ENCODE measurements around the gene AEBP1. TPM values are rescaled to one million over a fixed set of nuclear protein-coding genes. Genes with fewer than 3 reads are reported as not detected.
A peak's percentile ranks its signal among the peaks of the same experiment; 100 is the strongest.

Gene AEBP1
- total RNA-seq, 2 donors from 2014 or later = 40.4 to 219 TPM

DNA sequence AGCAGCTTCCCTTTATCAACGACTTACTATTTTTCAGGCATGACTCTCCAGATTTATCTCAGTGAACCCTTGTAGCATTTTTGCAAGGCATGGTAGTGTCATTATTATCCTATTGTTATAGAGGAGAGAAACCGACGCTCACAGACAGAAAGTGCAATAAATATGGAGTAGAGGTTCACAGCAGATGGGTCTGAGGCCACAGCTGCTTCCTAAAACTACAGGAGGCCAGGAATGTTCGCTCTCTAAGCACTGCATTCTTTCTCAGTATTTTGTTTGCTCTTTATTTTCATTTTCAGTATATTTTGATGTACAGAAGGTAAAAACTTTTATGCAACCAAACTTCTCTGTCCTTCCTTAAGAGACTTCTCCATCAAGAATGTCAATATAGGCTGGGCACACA, 4.5 kb upstream of the AEBP1 start:
- 65% methylated on average over 4 of the region's 4 CpGs for WGBS
- Histone ChIP-seq H3K4me1 (replicated peaks) (no peaks in the 10 kb centered on the region), H3K27me3 (replicated peaks; ENCODE audit: insufficient read depth) (no peaks in the 10 kb centered on the region), H3K27ac (no peak overlapping the region), H3K4me3 (no peak overlapping the region), H3K36me3 (no peaks in the 10 kb centered on the region), H3K9me3 (no peaks in the 10 kb centered on the region)
- intact Hi-C loops (cut with DNase I) = loop anchor here (10.0 kb wide), 1 partner anchor 395 kb away; the partner anchor contains the start of gene NUDCD3
- DNase-seq (ENCODE audit: low spot score) = no peak
- no peak for TF ChIP-seq POLR2AphosphoS5 (IDR thresholded peaks at IDR 0.05)
- TF ChIP-seq, protein P1, sequence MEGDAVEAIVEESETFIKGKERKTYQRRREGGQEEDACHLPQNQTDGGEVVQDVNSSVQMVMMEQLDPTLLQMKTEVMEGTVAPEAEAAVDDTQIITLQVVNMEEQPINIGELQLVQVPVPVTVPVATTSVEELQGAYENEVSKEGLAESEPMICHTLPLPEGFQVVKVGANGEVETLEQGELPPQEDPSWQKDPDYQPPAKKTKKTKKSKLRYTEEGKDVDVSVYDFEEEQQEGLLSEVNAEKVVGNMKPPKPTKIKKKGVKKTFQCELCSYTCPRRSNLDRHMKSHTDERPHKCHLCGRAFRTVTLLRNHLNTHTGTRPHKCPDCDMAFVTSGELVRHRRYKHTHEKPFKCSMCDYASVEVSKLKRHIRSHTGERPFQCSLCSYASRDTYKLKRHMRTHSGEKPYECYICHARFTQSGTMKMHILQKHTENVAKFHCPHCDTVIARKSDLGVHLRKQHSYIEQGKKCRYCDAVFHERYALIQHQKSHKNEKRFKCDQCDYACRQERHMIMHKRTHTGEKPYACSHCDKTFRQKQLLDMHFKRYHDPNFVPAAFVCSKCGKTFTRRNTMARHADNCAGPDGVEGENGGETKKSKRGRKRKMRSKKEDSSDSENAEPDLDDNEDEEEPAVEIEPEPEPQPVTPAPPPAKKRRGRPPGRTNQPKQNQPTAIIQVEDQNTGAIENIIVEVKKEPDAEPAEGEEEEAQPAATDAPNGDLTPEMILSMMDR (IDR thresholded peaks at IDR 0.05) = no peak
- TF ChIP-seq POLR2A (IDR thresholded peaks at IDR 0.05) = no peak

DNA sequence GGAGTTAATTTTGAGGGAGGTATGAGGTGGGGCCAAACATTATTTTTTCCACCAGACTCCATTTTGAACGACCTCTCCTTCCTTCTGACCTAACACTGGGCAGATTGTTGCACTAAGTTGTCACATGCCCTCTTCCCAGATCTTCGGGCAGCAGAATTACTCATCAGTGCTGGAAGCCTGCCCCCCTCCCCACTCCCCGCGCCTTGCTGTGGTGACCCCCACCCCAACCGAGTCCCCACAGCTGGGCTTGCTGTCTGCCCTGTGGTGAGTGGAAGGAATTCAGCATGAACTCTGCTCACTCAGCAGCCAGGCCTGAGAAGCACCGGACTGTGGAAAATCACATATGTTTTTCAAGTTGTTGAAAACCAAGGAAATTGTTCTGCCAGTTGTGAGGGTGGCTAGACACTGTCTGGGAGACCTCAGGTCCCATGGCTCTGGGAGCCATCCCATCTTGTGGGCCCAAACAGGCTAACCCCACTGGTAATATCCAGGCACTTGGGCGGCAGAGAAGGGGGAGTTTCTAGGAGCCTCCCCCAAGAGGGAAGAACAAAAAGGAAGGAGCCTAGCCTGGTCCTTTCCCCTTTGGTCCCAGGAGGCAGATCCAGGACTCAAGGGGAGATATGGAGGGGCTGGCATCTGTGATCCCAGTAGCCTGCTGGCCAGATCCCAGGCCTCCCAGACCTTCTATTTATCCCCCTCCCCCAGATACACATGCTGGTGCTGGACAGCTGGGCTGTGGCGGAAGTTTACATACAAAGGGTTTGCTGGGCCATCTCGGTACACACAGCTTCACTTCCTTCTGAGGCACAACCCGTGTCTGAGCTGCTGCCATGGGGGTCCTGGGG, 3.5 kb upstream of the AEBP1 start:
- H3K27ac ChIP-seq = no peak overlapping the region
- H3K4me1 ChIP-seq (replicated peaks) = no peaks in the 10 kb centered on the region
- TF ChIP-seq, protein P1 (IDR thresholded peaks at IDR 0.05) = no peak
- TF ChIP-seq POLR2AphosphoS5 (IDR thresholded peaks at IDR 0.05) (no peak), POLR2A (IDR thresholded peaks at IDR 0.05) (no peak)
- 64% methylated on average over 10 of the region's 10 CpGs for WGBS
- H3K4me3 ChIP-seq = no peak overlapping the region
- H3K9me3 ChIP-seq = no peaks in the 10 kb centered on the region
- DNase-seq (ENCODE audit: low spot score) = no peak
- intact Hi-C loops (cut with DNase I) = loop anchor here (10.0 kb wide), 1 partner anchor 394 kb away; the partner anchor contains the start of gene NUDCD3
- H3K36me3 ChIP-seq = no peaks in the 10 kb centered on the region
- H3K27me3 ChIP-seq (replicated peaks; ENCODE audit: insufficient read depth) = no peaks in the 10 kb centered on the region

DNA sequence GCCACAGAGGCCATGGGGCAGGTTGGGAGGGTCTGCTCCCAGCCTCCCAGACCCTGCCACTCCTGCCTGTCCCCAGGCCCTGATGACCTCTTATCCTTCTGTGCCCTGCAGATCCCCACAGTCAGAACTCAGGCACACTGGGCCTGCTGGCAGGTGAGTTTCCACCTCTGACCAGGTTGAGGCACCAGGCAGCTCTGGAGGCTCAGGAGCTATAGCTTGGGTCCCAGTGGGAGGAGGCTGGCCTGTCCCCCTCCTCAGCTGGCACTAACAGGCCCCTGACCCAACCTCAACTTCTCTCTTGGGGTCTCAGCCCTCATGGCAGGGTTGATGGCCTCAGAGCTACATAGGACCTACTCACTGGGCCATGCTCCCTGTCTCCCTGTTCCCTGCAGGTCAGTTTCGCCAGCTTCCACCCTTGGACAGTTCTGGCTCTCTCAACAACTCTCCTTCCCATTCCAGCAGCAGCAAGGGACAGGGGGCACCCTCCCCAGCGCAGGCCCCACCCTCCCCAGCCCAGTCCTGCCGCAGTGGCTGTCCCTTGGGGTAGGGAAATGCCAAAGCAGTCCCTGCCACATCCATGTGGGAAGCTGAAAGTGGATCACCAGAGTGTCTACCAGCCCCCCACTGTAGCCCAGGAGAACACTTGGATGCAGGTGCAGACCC, 2.7 kb upstream of the AEBP1 start:
- H3K27ac ChIP-seq = no peak overlapping the region
- DNase-seq (ENCODE audit: low spot score) = no peak

DNA sequence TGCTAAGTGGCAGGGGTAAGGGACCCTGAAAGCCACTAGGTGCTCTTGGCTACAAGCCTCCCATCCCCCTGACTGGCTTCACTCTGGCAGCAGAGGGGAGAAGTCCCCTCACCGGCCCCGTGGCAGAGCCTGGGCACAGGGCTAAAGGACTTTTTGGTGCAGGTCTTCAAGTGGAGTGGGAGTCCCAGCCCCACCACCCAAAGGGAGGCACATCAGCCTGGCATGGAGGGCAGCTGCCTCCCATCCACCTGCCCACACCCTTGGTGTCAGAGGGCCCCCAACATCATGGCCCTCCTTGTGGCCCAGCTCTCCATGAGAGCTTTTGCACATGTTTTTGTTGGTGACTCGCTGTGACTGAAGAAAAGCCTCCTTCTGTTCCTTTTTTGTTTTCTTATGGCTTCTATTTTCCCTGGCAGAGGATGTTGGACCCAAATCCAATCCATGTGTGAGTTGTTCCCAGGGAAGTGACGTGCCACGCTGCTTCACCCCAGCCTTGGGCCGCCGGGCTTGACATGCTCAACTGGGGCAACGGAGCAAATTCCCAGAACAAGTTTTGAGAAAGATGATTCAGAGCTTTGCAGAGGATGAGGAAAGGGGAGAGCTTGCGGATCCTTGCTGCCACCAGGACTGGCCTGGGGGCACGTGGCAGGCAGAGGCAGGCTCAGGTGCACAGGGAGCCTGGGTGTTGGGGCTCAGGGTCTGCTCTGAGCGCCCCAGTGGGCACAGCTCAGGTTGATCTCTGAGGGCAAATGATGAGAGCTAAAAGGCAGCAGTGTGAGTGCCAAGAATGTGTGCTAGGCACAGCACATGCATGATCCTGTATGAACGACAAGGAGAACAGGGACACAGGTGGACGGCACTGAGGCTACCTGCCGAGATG, 1.9 kb upstream of the AEBP1 start:
- no peaks in the 10 kb centered on the region for H3K4me1 ChIP-seq (replicated peaks)
- no peak for DNase-seq (ENCODE audit: low spot score)
- no peaks in the 10 kb centered on the region for H3K9me3 ChIP-seq
- H3K27me3 ChIP-seq (replicated peaks; ENCODE audit: insufficient read depth) = no peaks in the 10 kb centered on the region
- H3K27ac ChIP-seq = peak overlapping the region in 1 of 2 donors; percentile 6
- WGBS = 76% methylated on average over 14 of the region's 14 CpGs
- H3K36me3 ChIP-seq = no peaks in the 10 kb centered on the region
- H3K4me3 ChIP-seq = no peak overlapping the region
- no peak for TF ChIP-seq POLR2A (IDR thresholded peaks at IDR 0.05)
- no peak for TF ChIP-seq POLR2AphosphoS5 (IDR thresholded peaks at IDR 0.05)
- TF ChIP-seq, protein P1 (IDR thresholded peaks at IDR 0.05) = no peak
- intact Hi-C loops (cut with DNase I) = loop anchor here (10.0 kb wide), 1 partner anchor 393 kb away; the partner anchor contains the start of gene NUDCD3

More for the DNA sequence above, 2.7 kb upstream of the AEBP1 start:
- no peak for TF ChIP-seq POLR2A (IDR thresholded peaks at IDR 0.05)
- TF ChIP-seq, protein P1 (IDR thresholded peaks at IDR 0.05) = no peak
- TF ChIP-seq POLR2AphosphoS5 (IDR thresholded peaks at IDR 0.05) = no peak
- Histone ChIP-seq H3K27me3 (replicated peaks; ENCODE audit: insufficient read depth) (no peaks in the 10 kb centered on the region), H3K36me3 (no peaks in the 10 kb centered on the region), H3K9me3 (no peaks in the 10 kb centered on the region), H3K4me1 (replicated peaks) (no peaks in the 10 kb centered on the region), H3K4me3 (no peak overlapping the region)
- intact Hi-C loops (cut with DNase I) = loop anchor here (10.0 kb wide), 1 partner anchor 393 kb away; the partner anchor contains the start of gene NUDCD3
- 88% methylated on average over 3 of the region's 3 CpGs for WGBS
